IPS-11a (cell line): ENCODE results near the gene EFEMP2.

Experiments
- H3K4me3 ChIP-seq: one replicate; pipeline ENCODE4 v1.5.1; 2013; ENCODE audit warnings: low read depth, low read length, control low read depth

EFEMP2 gene

GRCh38 chr11:65872586-65873317 lies at the start of gene EFEMP2:
Gene EFEMP2 (minus strand): TSS chr11:65872800. CDS start chr11:65872354, 446 bp downstream.
- peak within 1 kb of the TSS; percentile 51 for H3K4me3 ChIP-seq

- no peak overlapping the region for H3K4me3 ChIP-seq
Observed at GRCh38 chr11:65921876-65922275, 49.3 kb upstream of the EFEMP2 start.

- no peak overlapping the region for H3K4me3 ChIP-seq
Observed at GRCh38 chr11:65921033-65921555, 48.5 kb upstream of the EFEMP2 start.

- H3K4me3 ChIP-seq: peak overlapping the region; percentile 70
Observed at GRCh38 chr11:65920372-65920802, 47.8 kb upstream of the EFEMP2 start.

GRCh38 chr11:65919573-65920371 lies 47.2 kb upstream of the EFEMP2 start:
- peak overlapping the region; percentile 70 for H3K4me3 ChIP-seq

- H3K4me3 ChIP-seq: peak within 1 kb of the TSS; percentile 86
Observed at GRCh38 chr11:65919141-65919572, 46.6 kb upstream of the EFEMP2 start, which contains the start of gene DRAP1. Gene DRAP1 (plus strand): TSS chr11:65919426. CDS start chr11:65919502, 76 bp downstream.

- peak within 1 kb of the TSS; percentile 86 for H3K4me3 ChIP-seq
Observed at GRCh38 chr11:65918211-65919140, 45.9 kb upstream of the EFEMP2 start, which contains the start of gene C11orf68. Gene C11orf68 (minus strand): TSS chr11:65919062. CDS start chr11:65919031, 31 bp downstream.

GRCh38 chr11:65917434-65918210 lies 45.0 kb upstream of the EFEMP2 start:
- H3K4me3 ChIP-seq: peak overlapping the region; percentile 86

- H3K4me3 ChIP-seq: no peak overlapping the region
Observed at GRCh38 chr11:65917077-65917433, 44.5 kb upstream of the EFEMP2 start.

- no peak overlapping the region for H3K4me3 ChIP-seq
Observed at GRCh38 chr11:65916391-65916790, 43.8 kb upstream of the EFEMP2 start.

GRCh38 chr11:65915821-65916251 lies 43.2 kb upstream of the EFEMP2 start:
- H3K4me3 ChIP-seq: no peak overlapping the region

GRCh38 chr11:65915101-65915820 lies 42.7 kb upstream of the EFEMP2 start:
- H3K4me3 ChIP-seq: no peak overlapping the region

- no peak overlapping the region for H3K4me3 ChIP-seq
Observed at GRCh38 chr11:65912845-65913244, 40.2 kb upstream of the EFEMP2 start.

- no peak overlapping the region for H3K4me3 ChIP-seq
Observed at GRCh38 chr11:65911682-65912568, 39.3 kb upstream of the EFEMP2 start.

- no peak overlapping the region for H3K4me3 ChIP-seq
Observed at GRCh38 chr11:65907878-65908277, 35.3 kb upstream of the EFEMP2 start.

GRCh38 chr11:65906602-65907001 lies 34.0 kb upstream of the EFEMP2 start:
- no peak overlapping the region for H3K4me3 ChIP-seq

GRCh38 chr11:65903715-65904114 lies 31.1 kb upstream of the EFEMP2 start:
- H3K4me3 ChIP-seq: no peak overlapping the region

- H3K4me3 ChIP-seq: no peak overlapping the region
Observed at GRCh38 chr11:65903068-65903481, 30.5 kb upstream of the EFEMP2 start.
